BJ (cell line): ENCODE data around the gene IFNG-AS1. TPM values are rescaled to one million over a fixed set of nuclear protein-coding genes. Genes with fewer than 3 reads are reported as not detected.

ENCODE experiments used
- CTCF ChIA-PET: fragments of 350-600 bp; formaldehyde crosslinking; extraction: SDS; loops from one replicate; lab custom pipeline; 2021; ENCODE audit warnings: antibody characterized with exemption, inconsistent platforms; lab: Yijun Ruan, JAX
- POLR2A ChIA-PET: fragments of 300-600 bp; sonication (Branson Sonifier 250); formaldehyde crosslinking; extraction: SDS; loops from one replicate; lab custom pipeline; 2021; ENCODE audit warnings: antibody characterized with exemption; lab: Charles Lee
- DNase-seq: peaks from one replicate; pipeline ENCODE4 v3.0.0-alpha.2; 2011; ENCODE audit warnings: low read depth
- H3K27me3 ChIP-seq: 2 replicates; pipeline ENCODE4 v1.6.0; 2011; ENCODE audit warnings: low read length; ENCODE audit not compliant: control insufficient read depth, insufficient read depth
- H3K36me3 ChIP-seq: 2 replicates; pipeline ENCODE4 v1.5.1; 2011; ENCODE audit warnings: low read length; ENCODE audit not compliant: control insufficient read depth, insufficient read depth
- H3K4me3 ChIP-seq: 2 replicates; pipeline ENCODE4 v1.5.1; 2011; ENCODE audit warnings: low read depth, mild to moderate bottlenecking, control low read depth, low read length
- CTCF ChIP-seq: IDR thresholded peaks from 2 replicates; pipeline ENCODE4 v1.5.1; 2011; ENCODE audit warnings: low read depth, mild to moderate bottlenecking, control low read depth, inconsistent platforms, low read length, moderate library complexity; ENCODE audit not compliant: insufficient read depth
- polyA plus RNA-seq: library from polyadenylated mRNA; depleted of rRNA; stranded (reverse); fragments of >200 nt; gene quantifications from 2 replicates; pipeline ENCODE4 v1.2.3, GENCODE V29; 2011

The IFNG-AS1 gene
- polyA plus RNA-seq, 1 experiment = not detected

GRCh38 chr12:68048648-68049297 lies 59.5 kb downstream of the IFNG-AS1 start:
- Histone ChIP-seq H3K4me3 (no peak overlapping the region), H3K27me3 (peaks cover 2% of the 10 kb centered on the region), H3K36me3 (no peaks in the 10 kb centered on the region)
- DNase-seq = no peak
- no peak for TF ChIP-seq CTCF
- ChIA-PET CTCF (interaction anchor here (0.9 to 2.1 kb wide), 4 partner anchors 8 to 17 kb away, joined by 3 to 10 read pairs (median 4); no protein-coding TSS in a partner anchor), POLR2A (no interaction called here)

GRCh38 chr12:68056300-68056699 lies 67.1 kb downstream of the IFNG-AS1 start:
- no peak for DNase-seq
- no peak overlapping the region for H3K4me3 ChIP-seq
- ChIA-PET CTCF (interaction anchor here (1.1 kb wide), 1 partner anchor 16 kb away, joined by 6 read pairs; no protein-coding TSS in a partner anchor), POLR2A (no interaction called here)
- H3K27me3 ChIP-seq = peaks cover 2% of the 10 kb centered on the region
- H3K36me3 ChIP-seq = no peaks in the 10 kb centered on the region
- TF ChIP-seq CTCF = no peak

GRCh38 chr12:68063900-68064590 lies 74.8 kb downstream of the IFNG-AS1 start:
- ChIA-PET POLR2A (no interaction called here), CTCF (interaction anchor here (0.6 kb wide), 1 partner anchor 81 kb away, joined by 3 read pairs; no protein-coding TSS in a partner anchor)
- TF ChIP-seq CTCF = no peak
- Histone ChIP-seq H3K36me3 (no peaks in the 10 kb centered on the region), H3K27me3 (peaks cover 6% of the 10 kb centered on the region), H3K4me3 (no peak overlapping the region)
- DNase-seq = no peak

- no peak for DNase-seq
- H3K36me3 ChIP-seq = no peaks in the 10 kb centered on the region
- POLR2A ChIA-PET = no interaction called here
- no peak overlapping the region for H3K4me3 ChIP-seq
- peaks cover 6% of the 10 kb centered on the region for H3K27me3 ChIP-seq
- TF ChIP-seq CTCF = no peak
- CTCF ChIA-PET = no interaction called here
These were observed 75.9 kb downstream of the IFNG-AS1 start for GRCh38 chr12:68065163-68065562.

GRCh38 chr12:68065687-68066086 lies 76.4 kb downstream of the IFNG-AS1 start:
- no peak for TF ChIP-seq CTCF
- DNase-seq = no peak
- H3K4me3 ChIP-seq = no peak overlapping the region
- CTCF ChIA-PET = no interaction called here
- POLR2A ChIA-PET = no interaction called here
- H3K27me3 ChIP-seq = peaks cover 6% of the 10 kb centered on the region
- H3K36me3 ChIP-seq = no peaks in the 10 kb centered on the region
